ENCODE data around the gene ZNF581.

DNA sequence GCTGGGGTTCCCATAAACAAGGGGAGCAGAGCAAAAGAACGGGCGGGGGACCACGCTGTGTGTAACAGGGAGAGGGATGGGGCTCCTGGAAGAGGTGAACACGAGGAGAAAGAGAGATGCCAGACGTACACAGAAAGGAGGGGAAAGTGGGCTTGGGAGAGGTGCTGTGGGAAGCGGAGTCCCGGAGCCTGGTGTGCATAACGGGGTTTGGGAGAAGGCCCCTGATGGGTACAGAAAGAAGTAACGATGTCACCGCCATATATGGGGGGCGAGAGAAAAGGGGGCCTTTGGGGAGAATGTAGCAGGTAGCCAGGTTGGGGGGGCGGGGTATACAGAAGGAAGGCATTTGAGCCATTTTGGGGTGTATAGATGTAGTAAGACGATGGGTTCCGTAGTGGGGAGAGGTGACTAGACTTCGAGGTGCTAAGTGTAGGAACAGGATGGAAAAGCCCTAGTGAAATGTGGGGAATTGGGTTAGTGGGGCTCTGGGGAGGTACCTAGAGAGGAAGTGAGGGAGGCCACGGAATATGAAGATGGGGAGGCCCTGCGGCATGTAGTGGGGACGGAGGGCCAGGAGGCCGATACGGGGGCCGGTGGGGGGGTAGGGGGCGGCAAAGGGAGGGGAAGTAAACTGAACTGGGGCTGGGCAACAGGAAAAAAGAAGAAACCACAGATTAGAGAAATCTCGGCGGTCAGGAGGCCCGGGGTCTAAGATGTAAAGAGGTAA lies 1.9 kb upstream of the ZNF581 start:
- TF ChIP-seq, protein P1, sequence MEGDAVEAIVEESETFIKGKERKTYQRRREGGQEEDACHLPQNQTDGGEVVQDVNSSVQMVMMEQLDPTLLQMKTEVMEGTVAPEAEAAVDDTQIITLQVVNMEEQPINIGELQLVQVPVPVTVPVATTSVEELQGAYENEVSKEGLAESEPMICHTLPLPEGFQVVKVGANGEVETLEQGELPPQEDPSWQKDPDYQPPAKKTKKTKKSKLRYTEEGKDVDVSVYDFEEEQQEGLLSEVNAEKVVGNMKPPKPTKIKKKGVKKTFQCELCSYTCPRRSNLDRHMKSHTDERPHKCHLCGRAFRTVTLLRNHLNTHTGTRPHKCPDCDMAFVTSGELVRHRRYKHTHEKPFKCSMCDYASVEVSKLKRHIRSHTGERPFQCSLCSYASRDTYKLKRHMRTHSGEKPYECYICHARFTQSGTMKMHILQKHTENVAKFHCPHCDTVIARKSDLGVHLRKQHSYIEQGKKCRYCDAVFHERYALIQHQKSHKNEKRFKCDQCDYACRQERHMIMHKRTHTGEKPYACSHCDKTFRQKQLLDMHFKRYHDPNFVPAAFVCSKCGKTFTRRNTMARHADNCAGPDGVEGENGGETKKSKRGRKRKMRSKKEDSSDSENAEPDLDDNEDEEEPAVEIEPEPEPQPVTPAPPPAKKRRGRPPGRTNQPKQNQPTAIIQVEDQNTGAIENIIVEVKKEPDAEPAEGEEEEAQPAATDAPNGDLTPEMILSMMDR (conservative IDR thresholded peaks at IDR 0.05; ENCODE audit: low read depth, low read length), result no peak
- TF ChIP-seq EZH2 (IDR thresholded peaks at IDR 0.05; ENCODE audit: borderline replicate concordance, low read depth, low read length, poor library complexity, severe bottlenecking), result no peak
